GM19035 (cell line): ENCODE results near the gene NME9.

Source experiments
- ATAC-seq: cut with Tn5 transposase; IDR thresholded peaks from one replicate; pipeline ENCODE4 v1.9.1; 2021; ENCODE audit not compliant: unreplicated experiment

NME9 gene

DNA sequence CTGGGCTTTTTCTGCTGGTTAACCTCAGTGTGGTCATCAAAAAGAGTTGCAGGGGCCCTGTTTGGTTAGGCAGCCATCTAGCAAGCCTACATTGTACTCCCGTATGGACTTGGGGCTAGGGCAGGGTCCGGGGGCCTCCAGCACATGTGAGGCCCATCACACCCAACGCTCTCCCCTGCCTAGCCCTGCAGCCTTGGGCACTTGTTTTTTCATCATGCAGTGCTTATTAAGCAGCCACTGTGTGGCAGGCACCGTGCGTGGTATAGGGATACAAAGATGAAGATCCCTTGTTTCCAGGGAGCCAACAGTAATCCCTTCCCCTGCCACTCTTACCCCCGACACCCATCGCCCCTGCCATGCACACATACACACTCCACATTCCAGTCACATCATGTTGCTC is 32.9 kb upstream of the NME9 start:
- ATAC-seq, result no peak

DNA sequence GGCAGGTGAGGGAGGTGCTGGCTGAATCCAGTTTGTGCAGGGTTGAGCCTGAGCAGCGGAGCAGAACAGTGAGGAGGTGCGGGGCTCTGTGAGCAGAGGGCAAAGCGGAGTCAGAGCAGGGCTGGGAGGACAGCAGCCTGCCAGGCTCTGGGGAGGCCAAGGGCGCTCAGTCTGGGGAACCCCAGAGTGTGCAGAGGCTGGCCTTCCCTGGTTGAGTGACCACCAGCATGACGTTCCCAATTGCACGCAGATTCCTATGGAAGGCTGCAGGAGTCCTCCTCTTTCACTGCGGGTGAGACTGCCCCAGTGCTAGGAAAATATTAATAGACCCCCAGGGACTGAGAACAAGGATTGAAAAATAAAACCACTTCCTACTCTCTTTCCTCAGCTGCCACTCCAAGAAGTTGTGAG is 31.9 kb upstream of the NME9 start:
- ATAC-seq, result no peak

DNA sequence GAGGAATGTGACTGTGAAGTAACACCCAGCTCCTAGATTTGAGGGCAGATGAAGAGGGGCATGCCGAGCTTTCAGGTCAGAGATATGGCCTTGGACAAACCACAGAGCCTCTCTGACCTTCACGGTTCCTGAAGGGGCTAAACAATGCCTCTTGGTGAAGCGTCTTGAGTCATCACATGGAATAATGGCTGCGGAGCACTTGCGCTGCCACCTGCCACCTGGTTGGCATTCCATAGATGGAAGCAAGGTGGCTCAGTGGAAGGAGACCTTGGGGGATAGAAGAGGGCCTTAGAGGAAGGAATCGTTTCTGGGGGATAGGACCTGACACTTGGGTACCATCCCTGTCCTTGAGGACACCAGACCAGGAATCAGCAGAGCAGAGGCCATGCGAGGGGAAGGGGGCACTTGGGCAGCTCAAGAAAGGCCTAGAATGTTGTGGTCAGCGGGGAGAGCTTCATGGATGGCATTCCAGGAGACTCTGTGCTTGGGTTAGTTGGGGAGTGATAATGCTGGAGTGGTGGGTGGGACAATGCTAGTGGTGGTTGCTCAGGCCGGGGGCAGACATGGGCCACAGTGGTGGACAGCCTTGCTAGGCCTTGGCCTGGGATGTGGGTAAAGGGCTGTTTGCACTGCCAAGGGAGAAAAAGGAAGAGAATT is 31.3 kb upstream of the NME9 start:
- ATAC-seq, result no peak

DNA sequence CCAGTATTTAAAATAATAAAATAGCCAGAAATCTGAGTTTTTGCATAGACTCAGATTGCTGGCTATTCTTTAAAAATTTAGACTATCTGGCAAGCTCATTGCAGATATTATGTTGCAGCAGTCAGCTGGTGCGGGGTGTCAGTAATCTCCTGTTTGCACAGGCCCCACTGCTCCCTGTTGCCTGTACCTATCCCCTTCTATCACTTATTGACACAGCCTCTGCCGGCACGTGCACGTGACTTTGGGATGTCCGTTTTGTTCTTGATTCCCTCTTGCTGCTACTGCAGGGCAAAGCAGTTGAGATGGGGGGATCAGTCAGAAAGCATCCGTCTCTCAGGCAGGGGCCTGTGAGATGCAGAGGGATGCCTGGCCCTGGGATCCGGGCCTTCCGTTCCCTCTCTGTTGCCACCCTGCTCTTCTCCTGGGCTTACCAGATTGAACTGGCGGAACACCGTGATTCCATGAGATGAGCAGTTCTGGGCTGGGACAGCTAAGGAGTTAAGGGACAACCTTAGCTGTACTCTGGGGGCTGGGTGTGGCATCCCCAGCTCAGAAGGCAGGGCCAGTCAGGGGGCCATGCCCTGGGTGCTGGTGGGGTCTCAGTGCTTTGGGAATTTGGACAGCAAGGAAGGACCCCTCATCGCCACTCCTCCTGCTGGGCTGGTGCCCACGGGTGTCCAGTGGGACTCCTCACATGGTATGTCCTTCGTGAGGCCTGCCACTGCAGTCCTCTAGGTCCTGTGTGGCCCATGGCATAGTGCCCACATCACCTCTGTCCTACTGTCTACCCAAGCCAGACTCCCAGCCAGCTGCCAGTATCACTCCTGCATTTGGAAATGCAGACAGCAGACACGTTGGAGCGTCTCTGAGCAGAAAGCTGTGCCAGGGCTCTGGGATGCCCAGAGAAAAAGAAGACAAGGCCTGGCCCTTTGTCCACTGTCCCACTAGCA is 30.5 kb upstream of the NME9 start:
- no peak for ATAC-seq

DNA sequence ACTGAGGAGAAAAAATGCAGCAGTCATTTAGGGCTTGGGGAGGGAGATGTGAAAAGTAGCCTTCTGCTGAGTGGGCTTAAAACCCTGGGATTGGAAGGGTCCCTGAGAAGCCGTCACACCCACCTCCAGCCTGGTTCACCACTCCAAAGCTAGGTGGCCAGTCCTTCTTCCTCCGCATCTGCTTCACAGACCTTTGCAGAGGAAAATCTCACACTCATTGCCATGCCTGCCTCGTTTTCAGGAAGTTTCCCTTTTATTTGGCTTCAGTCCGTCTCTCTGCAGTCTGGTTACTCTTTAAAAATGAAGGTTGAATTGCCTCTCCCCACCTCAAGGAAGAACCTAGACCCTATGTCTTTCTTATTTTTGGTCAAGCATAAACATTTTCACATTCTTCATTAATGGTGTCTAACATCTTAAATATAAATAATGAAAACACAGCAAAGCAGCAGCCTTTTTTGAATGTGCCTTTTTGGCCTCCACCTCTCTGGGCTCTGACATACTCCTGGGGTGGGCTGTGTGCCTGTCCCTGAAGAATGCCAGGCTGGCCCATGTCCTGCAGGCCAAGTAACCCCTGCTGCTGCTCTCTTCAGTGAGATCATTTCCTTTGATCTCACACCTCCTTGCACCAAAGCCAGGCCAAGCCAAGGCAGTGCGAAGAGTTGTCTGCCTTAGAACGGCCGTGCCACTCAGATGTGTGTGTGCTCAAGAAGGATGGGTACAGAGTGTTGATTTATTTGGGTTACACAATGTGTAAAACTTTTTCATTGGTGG is 29.7 kb upstream of the NME9 start:
- no peak for ATAC-seq

DNA sequence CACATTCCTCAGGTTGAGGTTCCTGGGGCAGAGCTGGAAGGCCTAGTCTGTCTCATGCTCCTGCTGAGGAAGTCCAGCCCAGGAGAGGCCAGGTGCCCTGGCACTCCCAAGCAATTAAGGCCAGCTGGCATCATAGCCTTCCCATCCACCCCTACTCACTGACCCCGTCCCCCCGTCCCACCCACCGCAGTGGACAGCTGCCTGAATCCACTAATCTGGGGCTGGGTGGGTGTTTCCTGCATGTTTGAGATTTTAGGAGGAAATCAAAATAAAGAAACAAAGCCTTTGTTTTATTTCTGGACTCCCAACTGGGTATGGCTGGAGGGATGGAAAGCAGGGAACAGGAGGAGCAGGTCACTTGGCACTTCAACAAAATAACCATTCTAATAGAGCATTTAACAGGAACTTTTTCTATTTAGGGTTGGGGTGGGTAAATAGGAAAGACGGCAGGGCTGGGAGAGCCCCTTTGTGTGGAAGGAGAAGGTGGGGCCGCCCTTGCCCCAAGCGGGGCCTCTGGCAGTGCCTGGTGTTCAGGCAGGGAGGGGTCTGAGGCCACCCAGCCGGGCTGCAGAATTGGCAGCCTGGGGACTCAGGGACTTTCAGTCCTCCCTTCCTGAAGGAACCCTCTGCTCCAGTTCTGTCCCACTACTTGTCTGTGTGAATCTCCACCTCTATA is 27.2 kb upstream of the NME9 start:
- no peak for ATAC-seq

DNA sequence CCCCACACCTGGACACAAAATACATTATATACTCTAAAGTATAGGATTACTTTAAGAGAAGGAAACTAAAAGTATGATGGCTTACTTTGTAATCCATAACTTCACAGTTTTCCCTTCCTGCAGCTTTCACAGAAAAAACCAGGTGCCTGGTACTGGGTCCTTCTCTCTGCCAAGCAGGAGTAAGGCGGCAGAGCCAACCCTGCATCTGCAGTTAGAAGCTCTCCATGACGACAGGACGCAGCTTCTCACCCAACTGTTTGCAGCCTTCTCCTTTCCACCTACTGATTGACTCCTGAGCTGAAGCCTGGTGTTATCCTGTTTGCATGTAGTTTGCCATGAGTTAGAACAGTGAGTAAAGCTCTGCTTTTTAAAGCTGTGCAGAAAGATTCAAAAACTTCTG is 25.4 kb upstream of the NME9 start:
- ATAC-seq, result no peak

DNA sequence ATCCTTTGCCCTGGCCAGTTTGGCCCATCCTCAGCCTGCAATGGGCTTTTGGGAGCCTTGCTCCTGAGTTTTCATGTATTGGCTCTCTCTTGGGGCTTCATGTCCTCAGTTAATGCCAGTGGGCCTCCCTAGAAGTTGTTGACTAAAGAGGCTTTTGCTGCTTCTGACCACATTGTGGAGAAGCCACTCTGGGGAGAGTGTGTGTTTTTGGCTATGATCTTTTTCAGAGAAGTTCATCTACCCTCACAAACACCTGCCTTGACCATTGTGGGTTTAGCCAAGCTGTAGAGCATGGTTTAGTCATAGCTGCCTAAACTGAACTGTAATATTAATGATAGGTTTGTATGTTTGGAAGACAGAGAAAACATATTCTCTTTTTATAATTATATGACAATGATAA is 24.7 kb upstream of the NME9 start:
- ATAC-seq, result no peak

DNA sequence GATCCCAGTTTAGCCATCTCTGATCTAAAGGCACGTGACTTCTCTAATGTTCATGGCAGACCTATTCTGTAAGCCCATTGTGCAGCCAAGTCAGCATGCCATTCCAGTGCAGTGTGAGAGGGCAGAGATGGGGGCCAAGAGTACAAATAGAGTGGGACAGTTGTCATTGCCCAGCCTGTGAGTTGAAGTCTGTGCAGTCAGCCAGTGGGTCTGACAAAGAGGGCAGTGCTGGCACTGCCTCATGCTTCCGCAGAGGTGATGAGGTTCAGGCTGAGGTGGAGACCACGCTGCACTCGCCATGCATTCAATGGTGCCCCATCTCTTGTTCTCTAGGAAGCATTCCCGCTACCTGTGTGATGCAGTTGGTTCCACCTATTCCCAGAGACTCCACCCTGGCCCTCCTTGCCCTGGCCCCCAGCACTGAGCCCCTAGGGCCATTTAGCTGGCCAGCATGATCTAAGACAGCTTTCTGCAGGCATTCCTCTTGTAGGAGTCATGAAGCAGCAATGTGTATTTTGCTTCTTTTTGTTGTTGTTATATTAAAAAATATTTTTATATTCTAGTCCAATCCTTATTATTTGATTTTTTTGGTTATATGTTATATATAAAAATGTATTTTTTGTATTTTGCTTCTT is 22.4 kb upstream of the NME9 start:
- ATAC-seq, result no peak

DNA sequence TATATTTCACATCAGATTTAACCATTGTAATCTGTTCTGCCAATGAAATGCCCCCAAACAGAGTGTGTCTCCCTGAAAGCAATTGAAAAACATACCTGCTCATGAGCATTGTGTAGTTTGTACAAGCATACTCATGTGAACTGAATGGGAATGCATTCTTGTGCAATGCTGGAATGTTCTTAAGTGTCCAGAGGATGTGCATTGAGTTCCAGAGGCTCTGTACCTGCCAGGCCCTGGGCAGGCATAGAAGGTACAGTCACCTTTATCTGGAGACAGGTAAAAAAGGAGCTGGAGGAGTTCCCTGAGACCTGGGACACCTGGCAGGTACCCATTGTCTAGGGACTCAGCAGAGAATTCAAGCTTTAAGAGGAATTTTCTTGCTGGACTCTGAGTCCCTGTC is 21.5 kb upstream of the NME9 start:
- no peak for ATAC-seq

DNA sequence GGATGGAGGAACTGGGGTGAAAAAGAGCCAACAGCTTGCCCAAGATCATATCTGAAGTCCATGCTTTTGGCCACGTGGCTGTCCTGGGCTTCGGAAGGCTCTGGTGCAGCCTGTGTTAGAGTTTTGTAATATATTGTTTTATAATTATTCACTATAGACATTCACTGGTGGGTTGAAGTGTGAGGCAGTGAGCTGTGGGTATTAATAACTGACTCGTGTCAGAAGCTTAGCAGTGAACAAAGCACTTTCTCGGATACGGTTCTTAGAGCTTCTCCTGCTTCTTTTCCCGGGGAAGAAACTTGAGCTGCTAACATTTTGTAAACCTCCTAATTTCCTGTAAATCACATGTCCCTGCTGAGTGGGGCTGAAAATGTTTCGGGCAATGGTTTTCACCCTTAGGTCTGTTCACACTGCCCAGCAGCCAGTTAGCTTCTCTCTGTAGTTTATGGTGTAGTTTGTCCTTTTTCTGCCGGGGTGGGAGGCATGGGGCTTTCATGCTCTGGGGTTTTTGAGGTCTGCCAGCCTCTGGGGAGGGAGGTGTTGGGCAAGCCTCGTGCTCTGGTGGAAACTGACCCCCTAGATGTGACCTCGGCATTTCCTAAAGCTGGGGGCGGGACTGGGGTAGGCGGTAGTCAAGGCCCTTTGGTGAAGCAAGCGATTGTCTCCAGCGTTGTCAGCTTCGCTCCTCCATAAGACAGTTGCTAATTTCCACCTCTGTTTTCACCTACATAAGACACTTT is 20.4 kb upstream of the NME9 start:
- no peak for ATAC-seq

DNA sequence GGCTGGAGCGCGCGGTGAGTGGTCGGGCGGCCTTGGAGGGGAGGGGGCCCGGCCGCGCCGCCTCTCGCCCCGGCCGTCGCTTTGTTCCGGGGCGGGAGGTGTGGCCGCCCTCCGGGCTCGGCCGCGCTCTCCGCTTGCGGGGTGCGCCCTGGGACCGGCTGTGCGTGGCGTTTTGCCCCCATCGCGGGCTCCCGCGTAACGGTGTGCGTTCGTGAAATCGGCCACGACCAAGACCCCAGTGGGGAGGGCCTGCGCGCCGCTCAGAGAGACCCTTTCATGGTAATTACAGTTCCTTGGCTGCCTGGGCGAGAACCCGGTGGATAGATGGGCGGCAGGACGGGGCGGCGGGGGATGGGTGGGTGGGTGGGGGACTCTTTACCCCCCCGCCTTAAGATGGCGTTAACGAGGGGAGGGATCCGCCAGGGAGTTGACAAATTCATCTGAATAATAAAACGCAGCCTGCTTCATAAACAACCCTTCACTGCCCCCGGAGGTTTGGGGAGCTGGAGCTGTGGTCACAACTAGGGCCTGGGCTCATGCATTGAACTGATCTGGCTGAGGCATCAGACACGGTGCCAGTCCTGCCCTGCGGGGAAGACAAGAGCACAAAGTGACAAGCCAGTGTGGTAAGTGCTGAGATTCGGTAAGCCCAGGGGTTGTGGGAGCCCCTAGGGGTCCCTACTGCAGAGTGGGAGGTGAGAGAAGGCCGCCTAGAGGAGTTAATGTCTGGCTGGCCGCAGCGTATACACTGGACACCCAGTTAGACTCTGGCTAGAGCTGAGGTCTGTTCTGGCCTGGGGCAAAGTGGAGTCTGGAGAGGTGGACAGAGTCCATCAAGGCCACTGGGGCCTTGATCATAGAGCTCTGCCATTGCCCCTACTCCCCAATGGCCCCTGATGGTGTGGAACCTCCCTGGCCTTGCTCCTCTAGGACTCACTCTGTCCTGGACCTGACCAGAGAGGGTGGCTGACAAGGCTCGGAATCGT is 19.4 kb upstream of the NME9 start:
- ATAC-seq, result no peak

DNA sequence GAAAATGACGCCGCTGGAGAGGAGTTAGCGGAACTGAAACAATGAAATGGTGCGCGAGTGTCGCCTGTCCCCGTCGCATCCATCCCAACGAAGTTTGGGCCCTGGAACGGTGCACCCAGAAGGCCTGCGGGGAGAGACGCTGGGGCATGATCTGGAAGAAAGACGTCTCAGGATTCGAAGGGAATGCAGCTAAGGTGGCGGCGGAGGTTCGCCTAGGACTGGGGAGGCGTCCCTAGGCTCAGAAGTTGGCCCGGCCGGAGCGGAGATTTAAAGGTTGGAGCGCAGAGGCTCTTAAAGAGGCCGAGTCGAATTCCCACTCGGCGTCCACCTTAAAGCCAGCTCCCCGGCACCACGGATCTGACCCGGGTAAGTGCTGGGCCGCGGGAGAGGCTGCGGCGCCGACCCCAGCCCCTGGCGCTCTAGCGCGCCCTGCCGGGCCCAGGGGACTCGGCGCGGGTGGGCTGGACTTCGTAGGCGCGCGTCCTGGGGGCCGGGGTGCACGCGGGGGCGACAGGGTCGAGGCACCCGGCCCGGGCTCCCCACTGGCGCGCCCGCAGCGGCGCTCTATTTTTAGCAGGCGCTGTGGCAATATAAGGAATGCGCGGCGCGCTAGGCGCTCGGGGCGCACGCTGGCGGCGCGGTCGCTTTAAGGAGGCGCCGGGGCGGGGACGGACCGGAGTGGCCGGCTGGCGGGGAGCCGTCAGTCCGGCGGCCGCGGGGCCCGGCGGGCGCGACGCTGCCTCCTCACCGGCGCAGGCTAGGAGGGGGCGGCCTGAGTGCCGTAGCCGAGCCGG is 18.5 kb upstream of the NME9 start, which contains the start of gene MRAS:
TSS of gene MRAS (plus strand) at position 620 of the 794 bp plus-strand sequence. CDS start 24,305 bp downstream, outside the sequence.
- ATAC-seq, result peak; percentile 44

DNA sequence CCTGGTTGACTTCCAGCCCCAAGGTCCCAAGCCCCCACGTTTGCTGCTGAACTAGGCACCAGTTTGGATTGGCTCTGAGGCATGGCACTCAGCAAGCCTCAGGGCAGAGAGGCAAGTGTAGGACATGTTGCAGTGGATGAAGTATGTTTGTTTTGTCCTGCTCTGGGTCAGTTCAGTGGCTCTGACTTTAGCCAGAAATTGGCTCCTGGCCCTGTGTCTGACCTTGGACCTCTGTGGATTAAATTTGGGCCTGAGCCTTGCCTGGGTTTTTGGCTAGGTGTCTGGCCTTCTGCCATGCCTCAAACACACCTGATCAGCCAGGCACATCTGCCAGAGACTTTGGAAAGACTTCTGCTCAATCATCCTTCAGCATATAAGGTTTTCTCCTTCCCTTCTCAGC is 15.1 kb upstream of the NME9 start:
- no peak for ATAC-seq

DNA sequence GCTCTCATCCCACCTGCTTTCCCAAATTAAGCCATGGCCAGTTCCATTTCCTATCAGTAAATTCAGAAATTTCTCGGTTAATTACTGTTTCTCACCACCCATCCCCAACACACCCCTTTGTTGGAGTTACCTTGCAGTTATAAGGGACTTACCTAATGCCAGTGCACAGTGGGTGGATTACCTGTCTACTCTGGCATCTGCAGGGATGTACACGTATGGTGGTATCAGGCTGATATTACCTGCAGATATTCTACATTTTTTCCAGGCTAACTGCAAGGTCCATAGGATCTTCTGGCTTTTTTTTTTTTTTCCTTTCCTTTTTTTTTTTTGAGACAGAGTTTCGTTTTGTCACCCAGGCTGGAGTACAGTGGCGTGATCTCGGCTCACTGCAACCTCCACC is 10.9 kb upstream of the NME9 start:
- ATAC-seq, result no peak

DNA sequence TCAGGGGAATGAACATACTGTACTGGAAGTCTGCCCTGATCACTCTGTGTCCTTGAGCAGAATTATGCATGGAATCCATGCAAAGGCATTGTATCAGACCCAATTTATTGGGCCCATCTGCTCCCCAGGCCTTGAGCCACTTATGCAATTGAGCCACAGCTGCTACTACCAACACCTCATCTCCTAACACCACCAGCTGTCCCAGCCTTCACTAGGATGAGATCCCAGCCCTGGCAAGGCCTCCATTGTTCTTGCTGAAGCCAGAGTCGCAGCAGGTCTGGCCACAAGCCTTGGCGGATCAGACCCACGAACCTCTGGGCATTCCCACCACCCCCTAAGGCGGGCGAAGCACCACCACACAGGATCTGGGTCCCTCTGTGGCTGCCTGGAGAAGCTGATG is 9.2 kb upstream of the NME9 start:
- ATAC-seq, result no peak

DNA sequence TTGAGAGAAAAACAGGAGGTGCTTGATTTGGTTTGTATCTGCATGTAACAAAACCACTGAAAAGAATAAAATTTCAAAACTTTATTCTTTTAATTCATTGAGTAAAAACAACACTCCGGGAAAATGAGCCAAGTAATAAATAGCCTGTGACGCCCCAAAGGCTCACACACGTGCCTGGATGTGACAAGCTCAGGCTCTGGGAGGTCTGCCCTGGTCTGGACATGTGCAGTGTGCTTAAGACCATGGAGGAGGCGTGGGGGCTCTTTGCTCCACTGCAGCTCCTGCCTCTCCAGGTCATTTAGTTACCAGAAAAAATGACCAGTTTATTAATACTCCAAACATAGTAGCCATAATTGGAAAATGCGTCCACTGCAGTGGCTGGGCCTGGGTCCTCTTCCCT is 8.6 kb upstream of the NME9 start:
- ATAC-seq, result no peak

DNA sequence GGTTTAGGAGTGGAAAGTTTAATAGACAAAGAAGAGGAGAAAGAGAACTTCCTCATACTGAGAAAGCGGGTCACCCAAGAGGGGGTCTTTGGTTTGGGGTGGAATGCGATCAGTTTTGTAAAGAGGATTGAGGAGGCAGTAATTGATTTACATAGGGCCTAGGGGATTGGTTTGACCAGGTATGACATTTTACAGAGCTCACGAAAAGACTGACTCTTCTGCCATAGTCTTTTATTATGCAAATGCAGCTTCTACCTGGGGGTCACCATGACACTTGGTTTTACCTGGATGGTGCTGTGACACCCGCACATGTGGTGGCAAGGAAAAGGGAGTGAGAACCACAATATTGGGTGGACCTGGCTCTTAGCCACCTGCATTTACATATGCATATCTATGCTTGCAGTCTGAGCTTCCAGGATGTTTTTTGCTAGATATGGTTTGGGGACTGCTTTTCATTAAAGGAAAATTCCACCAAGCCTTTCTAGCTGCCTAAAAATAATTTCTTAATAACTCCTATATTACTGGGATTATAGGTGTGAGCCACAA is 6.9 kb upstream of the NME9 start:
- ATAC-seq, result no peak
